NB4 (cell line): ENCODE measurements around the gene SPPL2A.

Source experiments
- CTCF ChIP-seq: IDR thresholded peaks from one replicate; pipeline ENCODE4 v1.5.1; 2012; ENCODE audit warnings: low read depth, low read length
- MYC ChIP-seq: IDR thresholded peaks from 2 replicates; pipeline ENCODE4 v1.6.1; 2011; ENCODE audit warnings: low read depth, low read length
- POLR2A ChIP-seq: IDR thresholded peaks from 2 replicates; pipeline ENCODE4 v1.6.1; 2011; ENCODE audit warnings: mild to moderate bottlenecking; ENCODE audit not compliant: insufficient read length; ENCODE audit errors: extremely low read depth

- TF ChIP-seq CTCF, result no peak
- TF ChIP-seq POLR2A, result no peak
- TF ChIP-seq MYC, result no peak
These were observed 12.6 kb upstream of the SPPL2A start for GRCh38 chr15:50778086-50778485.
